Duodenal mucosa (tissue), 2 donors: ENCODE results near the gene NRG4.
"Not testable (repeated sequence)": the region's sequence is repeated elsewhere in the genome, so short reads cannot be mapped to it uniquely, and the experiment has no call there.

Source experiments
- H3K27ac ChIP-seq: one replicate; pipeline ENCODE4 v1.7.0; 2013; ENCODE audit warnings: low read depth, low read length
- H3K27me3 ChIP-seq, 2 donors: one replicate each; pipeline ENCODE4 v1.7.0; 2013; ENCODE audit warnings: low read length in 2 of 2, control low read depth in 1 of 2; ENCODE audit not compliant: insufficient read depth in 2 of 2, control insufficient read depth in 1 of 2
- H3K36me3 ChIP-seq, 2 donors: one replicate each; pipeline ENCODE4 v1.7.0; 2013; ENCODE audit warnings: low read length in 2 of 2, control low read depth in 1 of 2; ENCODE audit not compliant: insufficient read depth in 2 of 2, control insufficient read depth in 1 of 2
- H3K4me1 ChIP-seq, 2 donors: one replicate each; pipeline ENCODE4 v1.7.0; 2013; ENCODE audit warnings: low read length in 2 of 2, control low read depth in 1 of 2; ENCODE audit not compliant: insufficient read depth in 2 of 2, control insufficient read depth in 1 of 2
- H3K4me3 ChIP-seq, 2 donors: one replicate each; pipeline ENCODE4 v1.7.0; 2013; ENCODE audit warnings: low read length in 2 of 2, low read depth in 1 of 2
- H3K9ac ChIP-seq, 2 donors: one replicate each; pipeline ENCODE4 v1.7.0; 2013; ENCODE audit warnings: low read length in 2 of 2, low read depth in 1 of 2
- H3K9me3 ChIP-seq, 2 donors: one replicate each; pipeline ENCODE4 v1.7.0; 2013; ENCODE audit warnings: low read length in 2 of 2, control low read depth in 1 of 2; ENCODE audit not compliant: control insufficient read depth in 1 of 2

The NRG4 gene

GRCh38 chr15:75994220-75994619, 18.0 kb downstream of the NRG4 start:
- Histone ChIP-seq H3K9ac (no peak overlapping the region), H3K36me3 (no peaks in the 10 kb centered on the region), H3K27ac (no peak overlapping the region), H3K9me3 (no peaks in the 10 kb centered on the region), H3K4me3 (no peak overlapping the region), H3K4me1 (no peaks in the 10 kb centered on the region), H3K27me3 (no peaks in the 10 kb centered on the region)

- no peaks in the 10 kb centered on the region for H3K9me3 ChIP-seq
- H3K27me3 ChIP-seq: no peaks in the 10 kb centered on the region
- no peak overlapping the region for H3K27ac ChIP-seq
- no peaks in the 10 kb centered on the region for H3K4me1 ChIP-seq
- H3K9ac ChIP-seq: no peak overlapping the region
- no peak overlapping the region for H3K4me3 ChIP-seq
- H3K36me3 ChIP-seq: no peaks in the 10 kb centered on the region
Measured at GRCh38 chr15:75992897-75993296, 19.3 kb downstream of the NRG4 start.

GRCh38 chr15:75989875-75990274, 22.3 kb downstream of the NRG4 start:
- Histone ChIP-seq H3K27me3 (no peaks in the 10 kb centered on the region), H3K9me3 (no peaks in the 10 kb centered on the region), H3K4me3 (no peak overlapping the region), H3K36me3 (no peaks in the 10 kb centered on the region), H3K9ac (no peak overlapping the region), H3K27ac (no peak overlapping the region), H3K4me1 (no peaks in the 10 kb centered on the region)

- Histone ChIP-seq H3K9me3 (no peaks in the 10 kb centered on the region), H3K4me1 (no peaks in the 10 kb centered on the region), H3K36me3 (no peaks in the 10 kb centered on the region), H3K9ac (no peak overlapping the region), H3K4me3 (no peak overlapping the region), H3K27me3 (no peaks in the 10 kb centered on the region), H3K27ac (no peak overlapping the region)
Measured at GRCh38 chr15:75989045-75989444, 23.2 kb downstream of the NRG4 start.

- Histone ChIP-seq H3K4me3 (no peak overlapping the region), H3K4me1 (no peaks in the 10 kb centered on the region), H3K27ac (no peak overlapping the region), H3K9me3 (no peaks in the 10 kb centered on the region), H3K36me3 (no peaks in the 10 kb centered on the region), H3K27me3 (no peaks in the 10 kb centered on the region), H3K9ac (no peak overlapping the region)
Measured at GRCh38 chr15:75985971-75986370, 26.3 kb downstream of the NRG4 start.

- not testable (repeated sequence) for H3K27me3 ChIP-seq, H3K4me1 ChIP-seq, H3K9me3 ChIP-seq, H3K9ac ChIP-seq, H3K36me3 ChIP-seq, H3K27ac ChIP-seq, H3K4me3 ChIP-seq
Measured at GRCh38 chr15:75984706-75985105, 27.5 kb downstream of the NRG4 start.

GRCh38 chr15:75982468-75982867, 29.8 kb downstream of the NRG4 start:
- H3K27ac ChIP-seq: no peak overlapping the region
- H3K36me3 ChIP-seq: no peaks in the 10 kb centered on the region
- H3K4me3 ChIP-seq: no peak overlapping the region
- H3K4me1 ChIP-seq: no peaks in the 10 kb centered on the region
- no peak overlapping the region for H3K9ac ChIP-seq
- H3K27me3 ChIP-seq: peaks cover 0 to 7% of the 10 kb centered on the region in 2 donors
- H3K9me3 ChIP-seq: no peaks in the 10 kb centered on the region

- H3K27ac ChIP-seq: no peak overlapping the region
- no peaks in the 10 kb centered on the region for H3K36me3 ChIP-seq
- peaks cover 0 to 7% of the 10 kb centered on the region in 2 donors for H3K27me3 ChIP-seq
- no peaks in the 10 kb centered on the region for H3K4me1 ChIP-seq
- no peaks in the 10 kb centered on the region for H3K9me3 ChIP-seq
- H3K4me3 ChIP-seq: no peak overlapping the region
- no peak overlapping the region for H3K9ac ChIP-seq
Measured at GRCh38 chr15:75981149-75981815, 30.9 kb downstream of the NRG4 start.

- H3K4me1 ChIP-seq, H3K4me3 ChIP-seq, H3K27ac ChIP-seq, H3K9ac ChIP-seq, H3K27me3 ChIP-seq, H3K9me3 ChIP-seq, H3K36me3 ChIP-seq: not testable (repeated sequence)
Measured at GRCh38 chr15:75976766-75977165, 35.5 kb downstream of the NRG4 start.

GRCh38 chr15:75966073-75966472, 46.2 kb downstream of the NRG4 start:
- no peaks in the 10 kb centered on the region for H3K4me1 ChIP-seq
- H3K27me3 ChIP-seq: no peaks in the 10 kb centered on the region
- no peak overlapping the region for H3K27ac ChIP-seq
- H3K9ac ChIP-seq: no peak overlapping the region
- no peak overlapping the region for H3K4me3 ChIP-seq
- H3K9me3 ChIP-seq: no peaks in the 10 kb centered on the region
- no peaks in the 10 kb centered on the region for H3K36me3 ChIP-seq

- no peak overlapping the region for H3K27ac ChIP-seq
- H3K36me3 ChIP-seq: no peaks in the 10 kb centered on the region
- H3K9me3 ChIP-seq: no peaks in the 10 kb centered on the region
- H3K27me3 ChIP-seq: no peaks in the 10 kb centered on the region
- no peaks in the 10 kb centered on the region for H3K4me1 ChIP-seq
- no peak overlapping the region for H3K4me3 ChIP-seq
- H3K9ac ChIP-seq: no peak overlapping the region
Measured at GRCh38 chr15:75961331-75961730, 50.9 kb downstream of the NRG4 start.
